Thymus (tissue), 11 donors: ENCODE results near the gene RGL2. TPM values are rescaled to one million over a fixed set of nuclear protein-coding genes. Genes with fewer than 3 reads are reported as not detected.

Source experiments
- DNase-seq, 9 donors: peaks; one replicate each; pipeline ENCODE4 v3.0.0-alpha.2; 2013; ENCODE audit warnings: low spot score in 9 of 9, low read depth in 6 of 9, missing footprints in 1 of 9
- H3K27ac ChIP-seq, 2 donors: one replicate each; pipeline ENCODE4 v1.5.1; 2013; ENCODE audit warnings: control low read depth in 1 of 2, low read depth in 1 of 2, low read length in 1 of 2, mild to moderate bottlenecking in 1 of 2, moderate library complexity in 1 of 2
- H3K27me3 ChIP-seq, 2 donors: one replicate each; pipeline ENCODE4 v1.5.1; 2013; ENCODE audit warnings: low read length in 1 of 2; ENCODE audit not compliant: control insufficient read depth in 2 of 2, insufficient read depth in 1 of 2
- H3K36me3 ChIP-seq, 2 donors: one replicate each; pipeline ENCODE4 v1.5.1; 2013; ENCODE audit warnings: low read length in 1 of 2, mild to moderate bottlenecking in 1 of 2, moderate library complexity in 1 of 2; ENCODE audit not compliant: control insufficient read depth in 2 of 2, insufficient read depth in 2 of 2
- H3K4me1 ChIP-seq, 2 donors: one replicate each; pipeline ENCODE4 v1.5.1; 2013; ENCODE audit warnings: low read length in 2 of 2; ENCODE audit not compliant: control insufficient read depth in 2 of 2, insufficient read depth in 2 of 2
- H3K4me3 ChIP-seq, 2 donors: one replicate each; pipeline ENCODE4 v1.5.1; 2013; ENCODE audit warnings: low read length in 2 of 2, control low read depth in 1 of 2, mild to moderate bottlenecking in 1 of 2
- H3K9me3 ChIP-seq, 2 donors: one replicate each; pipeline ENCODE4 v1.5.1; 2013; ENCODE audit warnings: low read length in 1 of 2, mild to moderate bottlenecking in 1 of 2; ENCODE audit not compliant: control insufficient read depth in 2 of 2, insufficient read depth in 1 of 2
- WGBS: extraction: QIAGEN DNeasy Blood & Tissue Kit; methylation state at CpG from one replicate; pipeline ENCODE4 v1.1.7; 2013; 5-methylcytosine and 5-hydroxymethylcytosine counted together
- polyA plus RNA-seq: library from polyadenylated mRNA; stranded (reverse); fragments of 200-250 nt; gene quantifications from one replicate; pipeline ENCODE4 v1.2.3, GENCODE V29; 2013
- total RNA-seq: library from RNA; stranded (reverse); fragments of 120-200 nt; gene quantifications from one replicate; pipeline ENCODE4 v1.2.4, GENCODE V29; 2013
- donor health status: healthy.

The RGL2 gene
- total and polyA plus RNA-seq, 2 donors = 19.9 to 120 TPM

DNA sequence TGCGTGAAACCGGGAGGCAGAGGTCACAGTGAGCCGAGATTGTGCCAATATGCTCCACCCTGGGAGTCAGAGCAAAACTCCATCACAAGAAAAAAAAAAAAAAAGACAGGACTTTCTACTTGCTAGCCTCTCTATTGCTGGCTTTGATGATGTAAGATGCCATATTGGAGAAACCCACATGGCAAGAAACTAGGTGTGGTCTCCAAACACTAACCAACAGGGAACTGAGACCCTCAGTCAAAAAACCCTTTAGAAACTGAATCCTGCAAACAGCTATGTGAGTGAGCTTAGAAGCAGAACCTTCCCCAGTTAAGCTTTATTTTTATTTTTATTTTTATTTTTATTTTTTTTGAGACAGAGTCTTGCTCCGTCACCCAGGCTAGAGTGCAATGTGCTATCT lies 37.2 kb upstream of the RGL2 start:
- no peak overlapping the region for H3K4me3 ChIP-seq
- DNase-seq = no peak
- no peaks in the 10 kb centered on the region for H3K36me3 ChIP-seq
- 96% methylated on average over 4 of the region's 4 CpGs for WGBS
- no peaks in the 10 kb centered on the region for H3K27me3 ChIP-seq
- no peaks in the 10 kb centered on the region for H3K9me3 ChIP-seq
- no peak overlapping the region for H3K27ac ChIP-seq
- no peaks in the 10 kb centered on the region for H3K4me1 ChIP-seq

DNA sequence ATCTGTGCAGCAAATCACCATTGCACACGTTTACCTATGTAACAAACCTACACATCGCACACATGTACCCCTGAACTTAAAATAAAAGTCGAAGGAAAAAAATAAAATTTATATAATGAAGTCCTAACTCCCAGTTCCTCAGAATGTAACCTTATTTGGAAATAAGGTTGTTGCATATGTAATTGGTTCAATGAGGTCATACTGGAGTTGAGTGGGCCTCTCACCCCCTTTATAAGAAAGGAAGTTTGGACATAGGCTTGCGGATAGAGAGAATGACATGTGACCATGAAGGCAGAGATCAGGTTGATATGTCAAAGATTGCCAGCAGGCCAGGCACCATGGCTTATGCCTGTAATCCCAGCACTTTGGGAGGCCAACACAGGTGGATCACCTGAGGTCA lies 34.9 kb upstream of the RGL2 start:
- Histone ChIP-seq H3K9me3 (no peaks in the 10 kb centered on the region), H3K27me3 (no peaks in the 10 kb centered on the region), H3K36me3 (no peaks in the 10 kb centered on the region), H3K27ac (no peak overlapping the region), H3K4me3 (no peak overlapping the region), H3K4me1 (no peaks in the 10 kb centered on the region)
- DNase-seq = no peak
- WGBS = 96% methylated on average over 4 of the region's 4 CpGs

DNA sequence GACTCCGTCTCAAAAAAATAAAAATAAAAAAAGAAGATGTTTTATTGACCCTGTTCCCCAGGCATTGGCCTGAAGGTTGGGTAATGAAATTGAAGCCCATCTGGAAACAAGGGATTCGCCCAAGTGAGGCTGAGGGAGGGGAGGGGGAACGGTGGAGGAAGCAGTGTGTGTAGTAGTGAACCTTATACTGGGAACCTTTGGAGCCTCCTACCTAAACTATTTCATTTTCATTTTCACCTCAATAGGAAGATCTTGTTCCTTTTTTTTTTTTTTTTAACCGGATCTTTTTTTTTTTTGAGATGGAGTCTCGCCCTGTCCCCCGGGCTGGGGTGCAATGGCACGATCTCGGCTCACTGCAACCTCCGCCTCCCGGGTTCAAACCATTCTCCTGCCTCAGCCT lies 32.0 kb upstream of the RGL2 start:
- no peak for DNase-seq
- 52% methylated on average over 10 of the region's 10 CpGs for WGBS
- no peaks in the 10 kb centered on the region for H3K9me3 ChIP-seq
- no peaks in the 10 kb centered on the region for H3K27me3 ChIP-seq
- no peaks in the 10 kb centered on the region for H3K36me3 ChIP-seq
- no peaks in the 10 kb centered on the region for H3K4me1 ChIP-seq
- no peak overlapping the region for H3K4me3 ChIP-seq
- no peak overlapping the region for H3K27ac ChIP-seq

DNA sequence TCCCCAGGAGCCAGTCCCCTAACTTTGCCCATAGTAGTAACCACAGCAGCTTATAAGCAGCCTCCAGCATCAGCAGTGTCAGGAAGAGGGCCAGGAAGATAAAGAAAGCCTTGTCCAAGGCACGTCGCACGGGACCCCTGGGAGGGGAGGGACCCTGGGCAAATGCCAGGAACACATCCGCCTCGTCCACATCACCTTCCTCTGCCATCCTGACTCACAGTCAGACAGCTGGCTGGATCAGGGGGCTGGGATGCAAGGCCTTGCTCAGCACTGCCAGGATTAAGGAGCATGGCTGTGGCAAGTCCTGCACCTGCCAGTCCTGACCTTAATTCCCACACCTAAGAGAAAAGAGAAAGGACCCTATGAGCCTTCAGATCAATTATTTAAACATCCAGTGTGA lies 30.3 kb upstream of the RGL2 start:
- DNase-seq = no peak
- Histone ChIP-seq H3K27me3 (no peaks in the 10 kb centered on the region), H3K4me1 (peaks cover 0 to under 1% of the 10 kb centered on the region in 2 donors), H3K9me3 (no peaks in the 10 kb centered on the region), H3K4me3 (no peak overlapping the region), H3K27ac (no peak overlapping the region), H3K36me3 (no peaks in the 10 kb centered on the region)
- WGBS = 89% methylated on average over 5 of the region's 5 CpGs

DNA sequence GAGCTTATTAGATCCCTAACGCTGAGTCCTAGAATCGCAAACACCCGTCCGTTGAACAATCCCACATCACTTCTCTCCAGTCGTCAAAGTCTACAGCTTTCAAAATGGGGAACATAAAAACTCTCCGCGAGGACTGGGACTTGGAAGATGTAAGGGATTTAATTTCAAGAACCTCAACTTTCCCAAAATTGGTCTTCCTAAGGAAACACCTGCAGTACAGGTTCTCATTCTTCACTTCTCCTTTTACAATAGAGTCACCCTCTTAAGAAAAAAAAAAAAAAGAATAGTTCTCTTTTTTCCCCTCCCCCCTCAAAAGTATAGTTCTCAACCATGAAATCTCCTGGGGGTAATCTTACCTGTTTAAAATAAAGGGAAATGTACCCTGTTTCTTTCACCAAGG lies 25.4 kb upstream of the RGL2 start:
- peaks cover 22 to 25% of the 10 kb centered on the region in 2 donors for H3K36me3 ChIP-seq
- H3K9me3 ChIP-seq = no peaks in the 10 kb centered on the region
- peaks cover 13 to 38% of the 10 kb centered on the region in 2 donors for H3K4me1 ChIP-seq
- H3K4me3 ChIP-seq = peak overlapping the region; percentile 68 to 85
- DNase-seq = peak in 1 of 9 donors; percentile 51
- peak overlapping the region; percentile 94 to 97 for H3K27ac ChIP-seq
- 3% methylated on average over 7 of the region's 7 CpGs for WGBS
- no peaks in the 10 kb centered on the region for H3K27me3 ChIP-seq

DNA sequence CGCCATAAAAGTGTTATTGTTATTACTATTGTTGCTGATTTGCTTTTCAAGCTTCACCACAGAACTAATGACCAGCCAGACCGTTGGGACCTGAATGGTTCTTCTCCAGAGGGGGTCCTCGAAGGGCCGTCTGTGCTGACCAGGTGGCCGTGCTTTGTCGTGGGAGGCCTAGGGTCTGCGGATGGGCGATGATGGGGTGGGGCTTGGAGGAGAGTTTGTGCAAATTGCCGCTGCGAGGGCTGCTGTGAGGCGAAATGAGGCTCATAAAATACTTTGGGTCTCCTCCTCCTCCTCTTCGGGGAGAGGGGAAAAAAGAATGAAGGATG lies 24.8 kb upstream of the RGL2 start:
- no peak for DNase-seq
- Histone ChIP-seq H3K9me3 (no peaks in the 10 kb centered on the region), H3K27me3 (no peaks in the 10 kb centered on the region), H3K4me3 (peak overlapping the region; percentile 68 to 85), H3K4me1 (peaks cover 14 to 44% of the 10 kb centered on the region in 2 donors), H3K27ac (peak overlapping the region; percentile 94 to 97), H3K36me3 (peaks cover 27 to 30% of the 10 kb centered on the region in 2 donors)
- 1% methylated on average over 12 of the region's 12 CpGs for WGBS

DNA sequence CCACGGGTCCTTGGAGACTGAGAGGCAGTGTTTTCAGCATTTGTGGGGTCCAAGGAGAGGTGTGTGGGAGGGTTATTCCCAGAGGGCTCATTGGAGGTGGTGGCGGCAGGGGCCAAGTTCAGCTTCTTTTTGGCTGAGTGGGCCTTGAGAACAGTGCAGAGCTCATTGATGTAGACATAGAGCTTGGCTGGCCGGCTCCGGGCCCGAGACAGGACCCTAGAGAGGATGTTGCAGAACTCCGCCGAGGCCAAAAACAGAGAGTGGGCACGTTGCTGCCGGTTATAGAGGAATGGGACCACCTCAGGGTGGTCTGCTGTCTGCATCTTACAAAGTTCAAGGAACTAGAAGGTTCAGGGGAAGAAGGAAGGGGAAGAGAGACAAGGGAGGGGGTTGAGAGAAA lies 22.5 kb upstream of the RGL2 start:
- H3K27ac ChIP-seq = no peak overlapping the region
- peaks cover 27 to 33% of the 10 kb centered on the region in 2 donors for H3K36me3 ChIP-seq
- DNase-seq = no peak
- H3K9me3 ChIP-seq = no peaks in the 10 kb centered on the region
- no peak overlapping the region for H3K4me3 ChIP-seq
- WGBS = 93% methylated on average over 9 of the region's 9 CpGs
- no peaks in the 10 kb centered on the region for H3K27me3 ChIP-seq
- H3K4me1 ChIP-seq = peaks cover 14 to 58% of the 10 kb centered on the region in 2 donors

DNA sequence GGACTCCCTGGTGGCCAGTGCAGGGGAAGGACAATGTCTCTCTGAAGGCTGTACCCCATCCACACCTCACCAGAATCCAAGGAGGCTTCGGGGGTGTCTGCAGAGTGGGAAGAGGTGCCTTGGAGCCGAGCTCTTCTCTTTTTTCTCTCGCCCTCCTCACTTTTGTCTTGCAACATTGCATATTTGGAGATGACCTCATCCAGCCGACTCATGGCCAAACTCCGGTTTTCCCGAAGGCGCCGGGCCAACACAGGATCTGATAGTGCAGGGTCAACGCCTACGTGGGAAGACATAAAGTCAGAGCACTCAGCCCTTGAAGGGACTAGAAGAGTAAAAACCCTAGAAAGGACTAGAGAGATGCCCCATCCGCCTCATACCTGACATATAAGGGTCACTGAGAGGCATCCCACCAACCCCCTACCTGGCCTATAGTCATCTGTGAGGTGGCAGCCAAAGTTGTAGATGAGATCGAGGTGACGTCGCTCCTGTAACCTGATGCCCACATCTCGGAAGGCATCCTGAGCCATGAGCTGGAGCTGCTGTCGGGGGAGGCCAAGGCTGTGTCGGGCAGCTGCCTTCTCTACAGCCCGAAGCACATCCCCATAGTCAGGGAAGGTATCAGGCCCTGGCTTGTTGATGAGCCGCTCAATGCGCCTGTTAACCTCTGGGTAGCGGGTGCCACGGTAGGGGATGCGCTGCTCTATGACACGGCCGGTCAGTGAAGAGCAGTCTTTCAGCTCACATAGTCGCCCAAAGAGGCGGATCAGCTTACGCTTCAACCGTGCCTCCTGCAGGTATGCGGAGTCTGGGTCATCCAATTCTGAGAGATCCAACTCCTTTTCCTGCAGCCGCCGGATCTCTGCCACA lies 21.8 kb upstream of the RGL2 start:
- peak overlapping the region in 1 of 2 donors; percentile 37 for H3K27ac ChIP-seq

DNA sequence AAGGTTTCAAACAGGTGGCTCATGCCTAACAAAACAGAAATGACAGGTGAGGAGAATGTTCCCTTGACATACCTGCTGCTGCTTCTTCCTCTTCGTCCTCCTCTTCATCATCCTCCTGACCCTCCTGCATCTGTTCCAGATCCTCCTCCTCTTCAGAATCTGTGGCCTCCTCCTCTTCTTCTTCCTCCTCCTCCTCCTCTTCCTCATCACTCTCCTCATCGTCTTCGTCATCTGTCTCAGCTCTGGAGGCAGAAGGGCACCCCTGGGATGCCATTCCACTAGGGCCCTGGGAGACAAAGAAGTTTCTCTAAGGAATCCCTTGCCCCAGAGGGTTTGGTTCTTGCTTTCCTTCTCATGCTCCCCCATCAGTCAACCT lies 21.2 kb upstream of the RGL2 start:
- DNase-seq = no peak
- Histone ChIP-seq H3K36me3 (peaks cover 27 to 33% of the 10 kb centered on the region in 2 donors), H3K4me3 (no peak overlapping the region), H3K9me3 (no peaks in the 10 kb centered on the region), H3K27ac (no peak overlapping the region), H3K4me1 (peaks cover 14 to 65% of the 10 kb centered on the region in 2 donors), H3K27me3 (no peaks in the 10 kb centered on the region)
- WGBS = 98% methylated on average over 3 of the region's 3 CpGs

More for the DNA sequence above, 21.8 kb upstream of the RGL2 start:
- Histone ChIP-seq H3K4me1 (peaks cover 14 to 58% of the 10 kb centered on the region in 2 donors), H3K4me3 (no peak overlapping the region), H3K36me3 (peaks cover 27 to 33% of the 10 kb centered on the region in 2 donors), H3K9me3 (no peaks in the 10 kb centered on the region), H3K27me3 (no peaks in the 10 kb centered on the region)
- DNase-seq = no peak
- WGBS = 94% methylated on average over 32 of the region's 32 CpGs
